GM21423 (cell line): ENCODE measurements around the gene CX3CL1.

ENCODE experiments used
- ATAC-seq: cut with Tn5 transposase; IDR thresholded peaks from one replicate; pipeline ENCODE4 v1.9.1; 2021; ENCODE audit warnings: mild to moderate bottlenecking, moderate library complexity; ENCODE audit not compliant: unreplicated experiment

CX3CL1 gene

DNA sequence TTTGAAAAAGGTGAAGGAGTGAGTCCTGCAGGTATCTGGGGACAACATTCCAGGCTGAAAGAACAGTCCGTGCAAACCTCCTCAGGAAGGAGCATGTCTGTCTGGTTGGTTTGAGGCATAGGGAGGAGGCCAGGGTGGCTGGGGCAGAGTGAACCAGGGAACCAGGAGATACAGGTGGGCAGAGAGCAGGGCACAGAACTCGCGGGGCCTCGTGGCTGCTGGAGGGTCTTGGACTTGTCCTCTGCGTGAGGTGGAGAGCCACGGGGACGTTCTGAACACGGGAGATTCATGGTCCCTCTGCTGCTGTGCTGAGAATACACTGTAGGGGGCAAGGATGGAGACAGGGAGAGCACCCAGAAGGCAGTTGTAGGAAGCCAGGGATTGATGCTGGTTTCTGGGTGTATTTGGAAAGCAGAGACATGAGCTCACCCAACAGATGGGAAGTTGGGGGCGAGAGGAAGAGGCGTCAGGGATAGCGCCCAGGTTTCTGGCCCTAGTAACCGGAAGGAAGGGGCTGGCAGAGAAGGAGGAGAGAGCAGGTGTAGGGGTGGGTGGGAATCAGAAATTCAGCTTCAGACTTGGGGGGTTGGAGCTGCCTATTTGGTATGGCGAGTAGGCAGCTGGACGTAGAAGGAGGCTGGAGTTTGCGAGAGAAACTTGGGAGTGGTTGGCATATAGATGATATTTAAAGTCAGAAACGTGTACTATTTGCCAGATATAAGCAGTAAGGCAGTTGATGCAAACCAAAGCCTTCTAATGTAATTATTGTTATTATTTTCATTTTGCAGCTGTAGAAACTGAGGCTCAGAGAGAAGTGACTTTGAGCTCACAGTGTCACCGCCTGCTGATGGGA lies 31.9 kb downstream of the CX3CL1 start, which contains the start of gene CCL17:
Gene CCL17, plus strand, starts transcription at position 803 of the 853 bp plus-strand sequence. CDS start 9,166 bp downstream, outside the sequence.
- ATAC-seq = no peak

DNA sequence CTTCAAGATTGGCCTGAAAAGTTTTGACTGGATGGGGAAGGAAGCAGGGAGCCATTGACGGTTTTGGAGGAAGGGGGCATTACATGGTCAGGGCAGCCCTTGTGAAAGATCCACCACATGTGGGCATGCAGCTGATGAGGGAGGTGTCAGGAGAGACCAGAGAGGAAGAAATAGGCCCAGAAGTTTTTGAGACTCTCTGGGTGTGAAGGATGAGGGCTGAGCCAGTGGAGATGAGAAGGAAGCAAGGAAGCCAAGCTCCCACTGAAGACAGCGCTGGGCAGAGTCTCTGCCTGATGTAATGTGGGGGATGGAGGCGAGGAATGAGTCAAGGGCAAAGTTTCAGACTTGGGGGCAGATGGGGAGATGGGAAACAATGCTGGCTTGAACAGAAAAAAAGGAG lies 32.8 kb downstream of the CX3CL1 start:
- ATAC-seq = no peak

DNA sequence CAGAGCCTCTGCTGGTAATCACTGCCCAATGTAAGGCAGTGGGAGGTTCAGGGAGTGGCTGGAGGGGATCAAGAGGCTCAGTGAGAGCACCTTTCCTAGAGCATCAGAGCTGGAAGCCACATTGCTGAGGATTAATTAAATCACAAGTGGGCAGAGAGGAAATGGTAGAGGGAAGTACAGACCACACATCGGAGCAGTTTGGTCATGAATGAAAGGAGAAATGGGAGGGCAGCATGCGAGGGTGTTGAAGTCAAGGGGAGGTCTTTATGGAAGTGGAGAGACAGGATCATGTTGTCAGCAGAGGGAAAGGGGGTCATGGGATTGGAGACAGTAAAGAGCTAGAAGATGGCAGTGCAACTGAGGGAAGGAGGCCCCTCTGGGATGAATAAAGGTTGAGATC lies 34.6 kb downstream of the CX3CL1 start:
- ATAC-seq = no peak

DNA sequence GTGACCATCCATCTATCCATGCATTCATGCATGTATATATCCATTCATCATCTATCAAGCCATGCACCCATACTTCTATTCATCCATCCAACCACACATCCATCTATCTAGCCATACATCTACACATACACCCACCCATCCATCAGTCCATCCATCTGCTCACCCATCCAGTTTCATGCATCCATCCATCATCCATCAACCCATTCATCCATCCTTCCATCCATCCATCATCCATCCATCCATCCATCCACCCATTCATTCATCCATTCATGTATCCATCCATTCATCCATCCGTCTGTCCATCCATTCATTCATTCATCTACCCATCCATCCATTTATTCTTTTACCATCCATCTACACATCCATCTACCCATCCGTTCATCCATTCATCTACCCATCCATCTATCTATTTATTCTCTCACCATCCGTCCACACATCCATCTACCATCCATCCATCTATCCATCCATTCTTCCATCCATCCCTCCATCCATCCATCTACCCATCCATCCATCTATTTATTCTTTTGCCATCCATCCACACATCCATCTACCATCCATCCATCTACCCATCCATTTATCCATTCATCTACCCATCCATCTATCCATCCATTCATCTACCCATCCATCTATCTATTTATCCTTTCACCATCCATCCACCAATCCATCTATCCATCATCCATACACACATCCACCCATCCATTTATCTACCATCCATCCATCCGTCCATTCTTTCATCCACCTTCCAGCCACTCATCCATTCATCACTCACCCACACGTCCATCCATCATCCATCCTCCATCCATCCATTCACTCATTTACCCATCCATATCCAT lies 35.4 kb downstream of the CX3CL1 start:
- ATAC-seq = no peak

DNA sequence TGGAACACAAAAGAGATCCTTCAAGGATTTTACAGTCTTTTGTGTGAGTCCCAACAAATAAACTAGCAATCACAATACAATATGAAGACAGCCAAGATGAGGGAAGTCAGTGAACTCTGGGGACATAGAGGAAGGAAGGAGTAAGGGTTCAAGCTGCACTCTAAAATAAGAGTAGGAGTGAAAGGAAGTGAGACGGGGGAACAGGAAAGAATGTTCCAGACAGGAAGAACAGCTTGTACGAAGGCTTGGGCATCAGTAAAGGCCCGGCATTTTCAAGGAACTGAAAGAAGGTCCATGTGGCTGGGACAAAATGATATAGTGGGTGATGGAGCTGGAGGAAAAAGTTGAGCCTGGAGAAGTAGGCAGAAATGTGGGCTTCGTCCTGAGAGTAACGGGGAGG lies 36.8 kb downstream of the CX3CL1 start:
- ATAC-seq = no peak

DNA sequence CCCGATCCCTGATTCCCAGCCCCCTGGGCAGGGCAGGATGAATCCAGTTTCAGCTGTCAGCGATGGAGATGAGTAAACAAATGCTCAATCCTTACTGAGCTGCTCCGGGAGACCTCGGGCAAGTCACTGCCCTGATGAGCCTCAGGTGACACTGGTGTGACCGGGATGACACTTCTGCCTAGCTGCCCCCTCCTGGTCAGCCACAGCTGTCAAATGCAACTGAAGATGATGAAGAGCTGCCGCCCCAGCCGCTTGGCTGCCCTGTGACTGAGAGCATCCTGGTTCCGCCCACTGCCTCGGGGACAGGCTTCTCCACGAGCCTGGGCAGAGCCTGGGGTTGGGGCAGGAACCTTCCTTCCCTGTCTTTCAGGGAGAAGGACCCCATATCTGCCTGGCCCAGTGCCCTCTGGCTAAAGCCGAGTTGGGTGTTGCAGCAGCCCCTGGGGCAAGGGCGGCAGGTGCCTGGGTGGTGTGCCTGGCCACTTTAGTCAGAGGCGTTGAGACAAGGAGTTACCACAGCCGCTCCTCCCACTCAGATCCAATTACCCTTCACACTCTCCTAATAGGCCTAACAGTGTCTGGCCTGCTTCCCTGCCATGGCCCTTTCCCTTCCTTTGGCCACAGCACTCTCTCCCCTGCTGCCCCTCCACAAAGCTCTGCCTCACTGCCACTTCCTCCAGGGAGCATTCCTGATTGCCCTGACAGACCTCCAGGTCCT lies 37.7 kb downstream of the CX3CL1 start:
- ATAC-seq = no peak

DNA sequence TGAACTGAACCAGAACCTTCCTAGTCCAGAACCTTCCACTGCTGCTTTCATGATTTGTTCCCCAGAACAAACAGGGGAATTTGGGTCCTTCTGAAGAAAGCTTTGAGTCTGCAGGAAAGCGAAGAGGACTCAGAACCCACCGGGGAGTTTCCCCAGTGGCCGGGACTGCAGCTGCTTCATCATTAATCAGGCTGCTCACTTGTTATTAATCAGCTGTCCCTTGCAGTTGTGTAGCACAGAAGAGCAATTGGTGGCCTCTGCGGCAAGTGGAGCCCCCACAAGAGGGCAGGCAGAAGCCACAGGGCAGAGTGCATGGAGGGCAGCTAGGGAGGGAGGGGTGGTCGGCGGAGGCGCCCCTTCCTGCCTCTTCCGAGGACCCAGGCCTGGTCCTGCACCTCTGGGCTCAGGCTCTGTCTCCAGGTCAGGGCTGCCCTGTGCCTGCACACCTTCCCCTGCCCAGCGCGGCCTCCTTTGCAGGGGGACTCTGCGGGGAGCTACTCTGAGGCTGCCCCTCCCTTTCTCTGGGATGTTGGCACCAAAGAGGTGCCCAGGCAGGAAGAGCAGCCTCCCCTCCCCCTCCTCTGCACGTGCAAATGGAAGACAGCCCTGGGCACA lies 39.2 kb downstream of the CX3CL1 start:
- ATAC-seq = no peak

DNA sequence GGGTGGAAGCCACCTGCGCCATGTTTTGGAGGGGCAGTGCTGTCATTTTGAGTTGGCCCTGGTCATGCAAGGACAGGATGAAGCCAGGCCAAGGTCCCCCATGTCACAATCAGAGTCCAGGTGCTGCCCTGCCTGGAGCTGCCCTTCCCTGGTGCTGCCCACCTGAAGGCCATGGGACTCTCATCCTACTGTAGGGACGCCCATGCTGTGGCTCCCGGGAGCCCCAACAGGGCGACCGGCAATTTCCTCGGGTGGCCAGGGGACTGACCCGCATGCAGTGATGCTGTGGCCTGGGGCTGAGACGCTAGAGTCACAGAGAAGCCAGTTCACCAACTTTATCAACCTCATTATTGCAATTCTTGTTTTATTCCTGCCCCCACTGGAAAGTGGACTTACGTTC lies 40.3 kb downstream of the CX3CL1 start:
- ATAC-seq = no peak

DNA sequence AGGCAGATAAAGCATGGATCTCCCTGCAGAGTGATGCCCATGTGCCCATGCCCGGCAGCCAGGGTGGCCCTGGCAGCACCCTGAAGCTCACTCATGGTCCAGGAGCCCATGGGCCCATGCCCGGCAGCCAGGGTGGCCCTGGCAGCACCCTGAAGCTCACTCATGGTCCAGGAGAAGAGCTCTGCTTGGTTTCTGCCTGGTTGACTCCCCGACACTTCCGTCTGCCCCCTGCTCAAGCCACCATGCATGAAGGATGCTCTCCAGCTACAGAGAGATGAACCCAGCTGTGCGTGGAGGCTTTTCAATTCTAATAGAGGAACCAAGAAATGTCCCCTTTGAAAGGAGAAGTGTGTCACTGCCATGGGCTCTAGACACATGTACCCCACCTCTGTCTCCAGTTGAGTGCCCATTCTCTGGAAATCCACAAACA lies 41.0 kb downstream of the CX3CL1 start:
- ATAC-seq = peak; percentile 71

DNA sequence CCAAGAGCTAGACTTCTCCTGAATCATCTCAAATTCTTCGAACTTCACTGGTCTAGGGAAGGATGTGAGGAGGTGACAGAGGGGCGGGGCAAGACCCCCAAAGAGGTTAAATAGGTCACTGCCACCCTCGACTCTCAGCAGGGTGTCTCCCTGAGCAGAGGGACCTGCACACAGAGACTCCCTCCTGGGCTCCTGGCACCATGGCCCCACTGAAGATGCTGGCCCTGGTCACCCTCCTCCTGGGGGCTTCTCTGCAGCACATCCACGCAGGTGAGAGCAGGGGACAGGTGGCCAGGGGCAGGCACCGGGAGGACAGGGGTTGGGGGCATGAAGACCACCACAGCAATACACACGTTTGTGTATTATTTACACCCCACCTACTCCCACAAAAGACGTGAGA lies 41.4 kb downstream of the CX3CL1 start:
- no peak for ATAC-seq

DNA sequence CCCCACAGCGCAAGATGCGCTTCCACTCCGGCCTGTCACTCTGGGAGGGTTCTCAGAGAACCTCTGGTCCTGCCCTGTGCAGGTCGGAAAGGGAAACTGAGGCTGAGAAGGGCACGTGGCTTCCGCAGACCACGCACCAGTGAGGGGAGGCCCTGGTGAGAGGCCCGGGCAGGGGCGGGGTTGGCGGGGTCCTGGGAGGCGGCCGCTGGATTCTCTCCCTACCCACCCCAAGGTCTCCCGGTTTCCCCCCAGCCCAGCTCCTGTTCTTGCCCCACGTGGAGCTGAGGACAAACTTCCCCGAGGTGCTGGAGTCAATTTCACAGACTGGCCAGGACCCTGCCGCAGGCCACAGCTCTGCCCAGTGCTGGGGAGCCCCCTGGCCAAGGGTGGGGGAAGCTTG lies 43.8 kb downstream of the CX3CL1 start:
- ATAC-seq = no peak

DNA sequence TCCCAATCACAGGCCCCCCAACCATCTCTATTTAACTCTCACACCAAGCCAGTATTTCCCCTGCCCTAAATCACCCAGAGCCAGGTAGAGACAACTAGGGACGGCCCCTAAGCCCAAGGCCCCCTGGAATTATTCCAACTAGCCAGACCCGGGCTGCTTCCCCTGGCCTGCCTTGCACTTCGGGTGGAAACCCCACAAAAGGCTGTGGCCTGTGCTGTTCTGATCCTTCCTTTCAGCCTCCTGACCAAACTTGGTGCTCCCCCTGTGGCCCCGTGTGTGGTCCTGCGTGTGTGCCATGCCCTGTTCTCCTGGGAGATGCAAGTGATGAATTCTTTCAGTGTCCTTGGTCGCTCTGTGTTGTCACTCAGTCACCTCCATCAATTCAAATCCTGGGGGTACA lies 47.2 kb downstream of the CX3CL1 start:
- no peak for ATAC-seq

DNA sequence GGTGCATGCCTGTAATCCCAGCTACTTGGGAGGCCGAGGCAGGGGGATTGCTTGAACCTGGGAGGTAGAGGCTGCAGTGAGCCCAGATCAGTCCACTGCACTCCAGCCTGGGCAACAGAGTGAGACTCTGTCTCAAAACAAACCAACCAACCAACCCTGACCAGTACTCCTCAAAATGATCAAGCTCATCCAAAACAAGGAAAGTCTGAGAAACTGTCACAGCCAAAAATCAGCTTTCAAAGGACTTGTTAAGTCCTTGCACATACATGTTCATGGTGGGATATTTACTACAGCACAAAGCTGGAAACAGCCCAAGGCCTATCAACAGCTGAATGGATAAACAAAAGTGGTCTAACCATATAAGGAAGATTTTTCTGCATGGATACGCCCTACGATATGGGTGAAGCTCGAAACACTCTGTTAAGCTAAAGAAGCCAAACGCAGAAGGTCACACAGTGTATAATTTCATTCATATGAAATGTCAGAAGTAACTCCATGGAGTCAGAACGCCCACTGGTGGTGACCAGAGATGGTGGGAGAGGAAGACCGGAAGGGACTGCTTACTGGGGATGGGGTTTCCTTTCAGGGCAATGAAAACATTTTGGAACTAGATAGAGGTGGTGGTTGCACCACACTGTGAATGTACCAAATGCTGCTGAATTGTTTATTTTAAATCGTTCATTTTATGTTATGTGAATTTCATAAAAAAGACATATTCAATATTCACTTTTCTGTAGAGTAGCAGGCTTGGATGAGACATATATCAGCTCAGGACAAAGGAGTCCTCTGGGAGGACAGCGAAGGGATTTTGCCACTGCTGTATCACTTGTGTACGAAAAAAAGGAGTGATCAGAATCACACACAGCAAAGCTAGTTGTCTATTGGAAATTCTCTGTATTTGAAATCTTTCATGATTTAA lies 50.0 kb downstream of the CX3CL1 start:
- no peak for ATAC-seq

DNA sequence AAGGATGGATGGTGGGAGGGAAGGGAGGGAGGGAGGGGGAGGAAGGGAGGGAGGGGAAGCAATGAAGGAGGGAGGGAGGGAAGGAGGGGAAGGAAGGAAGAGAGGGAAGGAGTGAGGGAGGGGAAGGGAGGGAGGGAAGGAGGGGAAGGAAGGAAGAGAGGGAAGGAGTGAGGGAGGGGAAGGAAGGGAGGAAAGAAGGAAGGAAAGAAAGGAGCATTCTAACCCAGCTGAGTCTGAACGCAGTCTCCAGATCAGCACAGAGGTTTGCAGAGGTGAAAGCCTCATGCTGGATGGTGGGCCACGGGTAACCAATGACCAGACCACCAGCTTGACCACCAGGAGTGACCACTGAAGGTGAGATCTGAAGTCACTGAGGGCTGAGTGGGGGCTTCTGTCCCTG lies 50.9 kb downstream of the CX3CL1 start:
- ATAC-seq = no peak

DNA sequence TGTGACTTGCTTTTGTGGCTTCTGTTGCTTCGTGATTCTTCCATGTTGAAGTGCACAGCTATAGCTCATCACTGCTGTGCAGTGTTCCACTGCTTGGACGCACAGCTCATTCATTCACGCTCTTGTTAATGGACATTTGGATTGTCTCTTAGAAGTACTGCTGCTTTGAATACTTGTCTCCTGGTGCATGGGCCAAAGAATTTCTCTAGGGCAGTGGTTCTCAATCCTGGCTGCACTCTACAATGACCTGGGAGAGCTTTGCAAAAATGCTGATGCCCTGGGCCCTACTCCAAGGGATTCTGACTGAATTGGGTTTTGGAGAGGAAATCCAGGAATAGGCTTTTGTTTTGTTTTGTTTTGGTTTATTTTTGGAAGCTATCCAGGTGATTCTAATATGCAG lies 52.3 kb downstream of the CX3CL1 start:
- no peak for ATAC-seq

DNA sequence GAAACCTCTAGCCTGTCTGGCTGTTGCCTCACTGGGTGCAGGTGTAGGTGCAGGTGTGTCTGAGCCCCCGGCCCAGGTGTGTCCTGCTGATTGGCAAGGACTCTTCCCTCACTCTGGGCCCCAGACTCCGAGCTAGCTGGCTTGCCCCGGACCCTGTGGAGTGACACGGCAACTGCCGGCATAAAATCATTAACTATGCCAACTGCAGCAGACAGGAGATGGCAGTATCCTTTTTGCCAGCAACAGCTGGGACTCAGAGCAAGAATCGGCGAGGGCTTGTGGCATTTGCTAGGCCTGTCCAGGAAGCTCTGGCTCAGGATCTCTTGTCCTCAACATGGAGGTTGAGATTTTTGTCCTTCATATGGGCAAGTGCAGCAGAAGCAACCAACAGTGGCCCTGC lies 54.1 kb downstream of the CX3CL1 start:
- no peak for ATAC-seq

DNA sequence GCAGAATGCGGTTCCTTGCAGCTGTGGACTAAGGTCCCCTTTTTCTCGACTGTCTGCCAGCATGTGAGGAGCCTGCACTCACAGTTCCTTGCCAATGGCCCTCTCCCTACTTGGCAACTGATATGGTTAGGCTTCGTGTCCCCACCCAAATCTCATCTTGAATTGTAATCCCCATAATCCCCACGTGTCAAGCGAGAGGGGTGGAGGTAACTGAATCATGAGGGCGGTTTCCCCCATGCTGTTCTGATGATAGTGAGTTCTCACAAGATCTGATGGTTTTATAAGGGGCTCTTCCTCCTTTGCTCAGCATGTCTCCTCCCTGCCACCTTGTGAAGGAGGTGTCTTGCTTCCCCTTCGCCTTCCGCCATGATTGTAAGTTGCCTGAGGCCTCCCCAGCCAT lies 55.0 kb downstream of the CX3CL1 start:
- no peak for ATAC-seq

DNA sequence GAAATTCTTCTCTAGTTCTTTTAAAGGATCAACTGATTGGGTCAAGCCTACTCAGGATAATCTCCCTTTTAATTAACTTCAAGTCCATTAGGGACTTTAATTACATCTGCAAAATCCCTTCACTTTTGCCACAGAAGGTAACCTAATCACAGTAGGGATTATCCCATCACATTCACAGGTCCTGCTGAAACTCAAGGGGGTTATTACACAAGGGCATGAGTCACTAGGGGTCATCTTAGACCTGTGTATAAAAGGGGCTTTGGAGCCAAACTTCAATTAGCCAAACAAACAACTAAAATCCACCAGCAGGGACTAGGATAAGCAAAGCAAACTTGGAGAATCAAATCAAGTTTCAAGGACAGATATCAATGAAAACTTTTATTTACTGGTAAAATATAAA lies 55.5 kb downstream of the CX3CL1 start:
- no peak for ATAC-seq

DNA sequence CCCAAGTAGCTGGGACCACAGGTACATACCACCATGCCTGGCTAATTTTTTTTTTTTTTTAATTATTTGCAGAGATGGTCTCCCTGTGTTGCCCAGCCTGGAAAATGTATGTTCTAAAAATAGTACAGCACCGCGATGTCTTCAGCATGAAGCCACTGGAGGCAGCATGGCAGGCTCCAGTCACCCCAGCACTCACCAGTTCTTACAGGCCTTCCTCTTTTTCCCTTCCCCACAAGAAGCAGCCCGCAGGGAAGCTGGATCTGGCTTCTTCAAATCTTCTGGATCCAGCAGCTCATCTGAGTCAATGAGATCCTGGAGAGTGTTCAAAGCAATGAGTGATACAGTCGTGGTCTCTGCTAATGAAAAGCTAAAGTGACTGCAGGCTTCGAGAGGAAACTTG lies 58.7 kb downstream of the CX3CL1 start:
- ATAC-seq = no peak

DNA sequence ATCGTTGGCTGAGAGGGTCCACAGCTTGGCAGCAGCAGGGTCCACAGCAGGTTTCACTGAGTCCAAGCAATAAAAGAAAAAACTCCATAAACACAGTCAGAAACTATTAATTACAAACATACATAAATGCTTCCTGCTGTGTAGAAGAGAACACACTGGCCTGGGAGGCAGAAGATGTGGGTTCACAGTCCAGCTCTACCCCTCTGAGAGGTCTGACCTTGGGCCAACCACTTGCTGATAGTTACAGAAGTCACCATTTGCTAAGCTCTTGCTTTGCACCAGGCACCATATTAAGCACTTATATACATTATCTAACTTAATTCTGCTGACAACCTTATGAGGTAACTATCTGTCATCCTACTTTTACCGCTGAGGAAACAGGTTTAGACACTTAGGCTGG lies 60.2 kb downstream of the CX3CL1 start:
- no peak for ATAC-seq
